PC-3 (cell line): ENCODE measurements around the gene CABLES1. TPM values are rescaled to one million over a fixed set of nuclear protein-coding genes. Genes with fewer than 3 reads are reported as not detected.

ENCODE experiments used
- ATAC-seq: fragments of 200-7000 bp; cut with Tn5 transposase; 2 replicates; pipeline ENCODE4 v1.9.1; 2020; ENCODE audit warnings: mild to moderate bottlenecking, moderate library complexity
- BruUV-seq: library from RNA; stranded (reverse); fragments of 400-500 nt; replicated peaks from 2 replicates; lab custom pipeline; 2021; lab: Mats Ljungman, UMichigan
- CTCF ChIA-PET: fragments of 300-600 bp; sonication (Branson Sonifier 250); formaldehyde crosslinking; loops from one replicate; lab custom pipeline; 2022; ENCODE audit warnings: antibody characterized with exemption; lab: Charles Lee
- POLR2A ChIA-PET: fragments of 300-600 bp; sonication (Branson Sonifier 250); formaldehyde crosslinking; loops from one replicate; lab custom pipeline; 2022; ENCODE audit warnings: antibody characterized with exemption; ENCODE audit not compliant: unreplicated experiment; lab: Charles Lee
- DNase-seq: peaks from one replicate; pipeline ENCODE4 v3.0.0-alpha.2; 2015
- H2AFZ ChIP-seq: fragments of 300-600 bp; sonication (generic); 2 replicates; pipeline ENCODE4 v1.6.0; 2016; ENCODE audit warnings: antibody characterized with exemption, low read length
- H3F3A ChIP-seq: fragments of 300-600 bp; sonication (generic); one replicate; pipeline ENCODE4 v1.6.0; 2017; ENCODE audit warnings: antibody characterized with exemption, low read length, control low read depth, mild to moderate bottlenecking; ENCODE audit not compliant: unreplicated experiment
- H3K27ac ChIP-seq: fragments of 300-600 bp; sonication (generic); 2 replicates; pipeline ENCODE4 v1.5.1; 2016; ENCODE audit warnings: mild to moderate bottlenecking, low read length
- H3K27me3 ChIP-seq: fragments of 300-600 bp; sonication (generic); 2 replicates; pipeline ENCODE4 v1.6.1; 2016; ENCODE audit warnings: low read length, mixed read lengths
- H3K36me3 ChIP-seq: fragments of 300-600 bp; sonication (generic); 2 replicates; pipeline ENCODE4 v1.6.1; 2016; ENCODE audit warnings: low read depth, mixed run types, low read length, mixed read lengths
- H3K4me1 ChIP-seq: fragments of 300-600 bp; sonication (generic); 2 replicates; pipeline ENCODE4 v1.5.1; 2016; ENCODE audit warnings: low read length; ENCODE audit not compliant: insufficient read depth
- H3K4me2 ChIP-seq: fragments of 300-600 bp; sonication (generic); 2 replicates; pipeline ENCODE4 v1.6.0; 2016; ENCODE audit warnings: low read length
- H3K4me3 ChIP-seq: fragments of 300-600 bp; sonication (generic); 2 replicates; pipeline ENCODE4 v1.5.1; 2016; ENCODE audit warnings: mild to moderate bottlenecking, low read length, mixed read lengths
- H3K79me2 ChIP-seq: fragments of 300-600 bp; sonication (generic); 2 replicates; pipeline ENCODE4 v1.6.1; 2017; ENCODE audit warnings: low read length, mixed read lengths
- H3K9ac ChIP-seq: fragments of 300-600 bp; sonication (generic); 2 replicates; pipeline ENCODE4 v1.6.0; 2016; ENCODE audit warnings: mild to moderate bottlenecking, low read length
- H3K9me2 ChIP-seq: fragments of 300-600 bp; sonication (generic); replicated peaks from 2 replicates; pipeline ENCODE4 v1.6.1; 2016; ENCODE audit warnings: mixed run types, low read length, mixed read lengths
- H3K9me3 ChIP-seq: fragments of 300-600 bp; sonication (generic); 2 replicates; pipeline ENCODE4 v1.6.1; 2016; ENCODE audit warnings: low read length, mixed read lengths
- H4K20me1 ChIP-seq: fragments of 300-600 bp; sonication (generic); 2 replicates; pipeline ENCODE4 v1.6.1; 2016; ENCODE audit warnings: low read length, mixed read lengths
- EZH2 ChIP-seq: fragments of 300-600 bp; sonication (generic); IDR thresholded peaks from one replicate; pipeline ENCODE4 v1.6.1; 2017; ENCODE audit warnings: antibody characterized with exemption, mild to moderate bottlenecking, low read length; ENCODE audit not compliant: unreplicated experiment
- EZH2phosphoT487 ChIP-seq: fragments of 300-600 bp; sonication (generic); IDR thresholded peaks from 2 replicates; pipeline ENCODE4 v1.6.1; 2018; ENCODE audit warnings: mild to moderate bottlenecking, antibody characterized with exemption, low read length, borderline replicate concordance
- intact Hi-C: fragments of 100-400 bp; cut with micrococcal nuclease; formaldehyde crosslinking; loops from 2 replicates; pipeline ENCODE4 v1.9.0; 2023
- total RNA-seq: library from RNA; depleted of rRNA; stranded (reverse); fragments of >200 nt; gene quantifications from 2 replicates; pipeline ENCODE4 v1.2.3, GENCODE V29; 2014
- TF ChIP-seq, protein P1 (sequence below): fragments of 300-600 bp; sonication (generic); conservative IDR thresholded peaks from 2 replicates; pipeline ENCODE4 v1.5.1; 2017; ENCODE audit warnings: antibody characterized with exemption, low read depth, mild to moderate bottlenecking, low read length

Gene CABLES1
- total RNA-seq, 1 experiment from 2014 or later: 18.6 TPM

DNA sequence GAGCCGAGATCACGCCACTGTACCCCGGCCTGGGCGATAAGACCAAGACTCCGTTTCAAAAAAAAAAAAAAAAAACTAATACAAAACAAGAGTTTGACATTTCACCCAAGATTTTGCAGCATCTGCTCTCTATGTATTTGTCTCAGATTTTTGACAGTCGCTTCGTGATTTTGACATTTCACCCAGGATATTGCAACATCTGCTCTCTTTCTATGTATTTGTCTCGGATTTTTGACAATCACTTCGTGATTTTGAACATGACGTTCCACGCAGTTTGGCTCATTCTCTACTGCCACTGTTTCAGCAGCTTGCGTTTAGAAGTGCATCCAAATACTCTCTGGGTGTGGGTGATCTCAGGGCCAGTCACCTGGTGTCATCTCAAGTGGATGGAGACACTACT, 108.5 kb downstream of the CABLES1 start:
- CTCF ChIA-PET: no interaction called here

DNA sequence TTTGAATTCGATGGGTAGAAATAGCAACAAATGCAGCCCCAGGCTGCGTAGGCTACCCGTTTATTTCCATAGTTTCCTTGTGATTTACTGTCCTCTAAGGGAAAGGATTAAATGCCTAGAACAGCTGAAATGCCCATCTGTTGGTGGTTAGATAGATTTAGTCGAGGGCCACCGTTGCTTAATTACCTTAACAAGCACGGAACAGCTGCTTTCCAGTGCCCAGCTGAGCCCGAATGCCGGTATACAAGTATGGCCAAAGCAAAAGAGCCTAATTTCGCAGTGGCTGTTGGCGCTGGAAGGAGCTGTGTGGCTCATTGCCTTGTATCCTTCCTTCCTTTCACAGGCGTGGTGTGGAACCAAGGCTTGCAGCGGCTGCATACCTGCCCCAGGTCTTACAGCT, 109.1 kb downstream of the CABLES1 start:
- Histone ChIP-seq H3K4me1 (no peaks in the 10 kb centered on the region), H3K9ac (no peak overlapping the region), H3K9me3 (no peaks in the 10 kb centered on the region), H3K27ac (no peak overlapping the region), H2AFZ (no peak overlapping the region), H3K27me3 (no peaks in the 10 kb centered on the region), H3K36me3 (no peaks in the 10 kb centered on the region), H3K79me2 (no peaks in the 10 kb centered on the region), H4K20me1 (no peaks in the 10 kb centered on the region), H3K9me2 (no peaks in the 10 kb centered on the region), H3K4me3 (no peak overlapping the region), H3K4me2 (no peak overlapping the region), H3F3A (no peaks in the 10 kb centered on the region)
- CTCF ChIA-PET: no interaction called here
- POLR2A ChIA-PET: no interaction called here
- intact Hi-C loops: no loop called here
- ATAC-seq: no peak
- DNase-seq: no peak
- no peak for TF ChIP-seq EZH2
- TF ChIP-seq, protein P1, sequence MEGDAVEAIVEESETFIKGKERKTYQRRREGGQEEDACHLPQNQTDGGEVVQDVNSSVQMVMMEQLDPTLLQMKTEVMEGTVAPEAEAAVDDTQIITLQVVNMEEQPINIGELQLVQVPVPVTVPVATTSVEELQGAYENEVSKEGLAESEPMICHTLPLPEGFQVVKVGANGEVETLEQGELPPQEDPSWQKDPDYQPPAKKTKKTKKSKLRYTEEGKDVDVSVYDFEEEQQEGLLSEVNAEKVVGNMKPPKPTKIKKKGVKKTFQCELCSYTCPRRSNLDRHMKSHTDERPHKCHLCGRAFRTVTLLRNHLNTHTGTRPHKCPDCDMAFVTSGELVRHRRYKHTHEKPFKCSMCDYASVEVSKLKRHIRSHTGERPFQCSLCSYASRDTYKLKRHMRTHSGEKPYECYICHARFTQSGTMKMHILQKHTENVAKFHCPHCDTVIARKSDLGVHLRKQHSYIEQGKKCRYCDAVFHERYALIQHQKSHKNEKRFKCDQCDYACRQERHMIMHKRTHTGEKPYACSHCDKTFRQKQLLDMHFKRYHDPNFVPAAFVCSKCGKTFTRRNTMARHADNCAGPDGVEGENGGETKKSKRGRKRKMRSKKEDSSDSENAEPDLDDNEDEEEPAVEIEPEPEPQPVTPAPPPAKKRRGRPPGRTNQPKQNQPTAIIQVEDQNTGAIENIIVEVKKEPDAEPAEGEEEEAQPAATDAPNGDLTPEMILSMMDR: no peak
- no peak for TF ChIP-seq EZH2phosphoT487
- no TSS peak for BruUV-seq

More for the DNA sequence above, 108.5 kb downstream of the CABLES1 start:
- H3K79me2 ChIP-seq: no peaks in the 10 kb centered on the region
- no peak overlapping the region for H3K9ac ChIP-seq
- no peaks in the 10 kb centered on the region for H3K27me3 ChIP-seq
- ATAC-seq (no peak), DNase-seq (no peak)
- no peak overlapping the region for H3K27ac ChIP-seq
- BruUV-seq: no TSS peak
- H3K4me1 ChIP-seq: no peaks in the 10 kb centered on the region
- H3K36me3 ChIP-seq: no peaks in the 10 kb centered on the region
- H3K4me2 ChIP-seq: no peak overlapping the region
- no peaks in the 10 kb centered on the region for H3K9me2 ChIP-seq
- POLR2A ChIA-PET: no interaction called here
- no peaks in the 10 kb centered on the region for H3K9me3 ChIP-seq
- H3K4me3 ChIP-seq: no peak overlapping the region
- H2AFZ ChIP-seq: no peak overlapping the region
- no peaks in the 10 kb centered on the region for H3F3A ChIP-seq
- intact Hi-C loops: no loop called here
- no peaks in the 10 kb centered on the region for H4K20me1 ChIP-seq
- TF ChIP-seq EZH2phosphoT487: no peak
- TF ChIP-seq, protein P1: no peak
- TF ChIP-seq EZH2: no peak

GRCh38 chr18:23245461-23245860, 110.2 kb downstream of the CABLES1 start:
- no TSS peak for BruUV-seq
- Histone ChIP-seq H3K9me2 (no peaks in the 10 kb centered on the region), H3F3A (no peaks in the 10 kb centered on the region), H3K4me2 (no peak overlapping the region), H3K79me2 (no peaks in the 10 kb centered on the region), H3K27me3 (no peaks in the 10 kb centered on the region), H3K4me1 (no peaks in the 10 kb centered on the region), H3K9me3 (no peaks in the 10 kb centered on the region), H3K36me3 (no peaks in the 10 kb centered on the region), H3K27ac (no peak overlapping the region), H3K9ac (no peak overlapping the region), H2AFZ (no peak overlapping the region), H3K4me3 (no peak overlapping the region), H4K20me1 (no peaks in the 10 kb centered on the region)
- ChIA-PET POLR2A (no interaction called here), CTCF (no interaction called here)
- no peak for TF ChIP-seq EZH2phosphoT487
- no peak for TF ChIP-seq EZH2
- TF ChIP-seq, protein P1: no peak
- intact Hi-C loops: no loop called here
- DNase-seq (no peak), ATAC-seq (no peak)
